Measurements from ENCODE around the gene ELP5.
A peak's percentile ranks its signal among the peaks of the same experiment; 100 is the strongest.

ELP5 gene

GRCh38 chr17:7262192-7262934, 10.3 kb downstream of the ELP5 start, which contains the start of gene CLDN7:
CLDN7 (minus strand) TSS chr17:7262478; CDS start chr17:7262043, 435 bp downstream.
- Histone ChIP-seq H3K27ac (ENCODE audit: low read length) (peak within 1 kb of the TSS; percentile 75), H3K36me3 (ENCODE audit: control insufficient read depth, low read depth, low read length) (peaks cover 13% of the 10 kb centered on the region), H3K9ac (ENCODE audit: low read length) (peak within 1 kb of the TSS; percentile 95), H3K9me3 (ENCODE audit: control insufficient read depth, low read depth, low read length) (no peaks in the 10 kb centered on the region), H3K4me3 (ENCODE audit: low read length) (peak within 1 kb of the TSS; percentile 93), H3K27me3 (ENCODE audit: control insufficient read depth, insufficient read depth, low read length) (peaks cover 38% of the 10 kb centered on the region), H3K4me1 (ENCODE audit: control insufficient read depth, low read depth, low read length) (peaks cover 3% of the 10 kb centered on the region)

GRCh38 chr17:7262935-7263800, 11.2 kb downstream of the ELP5 start:
- Histone ChIP-seq H3K9me3 (ENCODE audit: control insufficient read depth, low read depth, low read length) (no peaks in the 10 kb centered on the region), H3K27ac (ENCODE audit: low read length) (peak overlapping the region; percentile 70), H3K27me3 (ENCODE audit: control insufficient read depth, insufficient read depth, low read length) (peaks cover 38% of the 10 kb centered on the region), H3K4me1 (ENCODE audit: control insufficient read depth, low read depth, low read length) (peaks cover 3% of the 10 kb centered on the region), H3K9ac (ENCODE audit: low read length) (peak overlapping the region; percentile 95), H3K36me3 (ENCODE audit: control insufficient read depth, low read depth, low read length) (peaks cover 13% of the 10 kb centered on the region), H3K4me3 (ENCODE audit: low read length) (peak overlapping the region; percentile 93)

- H3K4me1 ChIP-seq (ENCODE audit: control insufficient read depth, low read depth, low read length), result peaks cover 3% of the 10 kb centered on the region
- peak overlapping the region; percentile 68 for H3K27ac ChIP-seq (ENCODE audit: low read length)
- H3K9me3 ChIP-seq (ENCODE audit: control insufficient read depth, low read depth, low read length), result no peaks in the 10 kb centered on the region
- H3K9ac ChIP-seq (ENCODE audit: low read length), result peak overlapping the region; percentile 40
- peaks cover 38% of the 10 kb centered on the region for H3K27me3 ChIP-seq (ENCODE audit: control insufficient read depth, insufficient read depth, low read length)
- peak overlapping the region; percentile 93 for H3K4me3 ChIP-seq (ENCODE audit: low read length)
- peaks cover 9% of the 10 kb centered on the region for H3K36me3 ChIP-seq (ENCODE audit: control insufficient read depth, low read depth, low read length)
These were observed 11.7 kb downstream of the ELP5 start for GRCh38 chr17:7263801-7264078.

- H3K4me1 ChIP-seq (ENCODE audit: control insufficient read depth, low read depth, low read length), result peaks cover 3% of the 10 kb centered on the region
- no peak overlapping the region for H3K9ac ChIP-seq (ENCODE audit: low read length)
- no peak overlapping the region for H3K27ac ChIP-seq (ENCODE audit: low read length)
- peaks cover 22% of the 10 kb centered on the region for H3K27me3 ChIP-seq (ENCODE audit: control insufficient read depth, insufficient read depth, low read length)
- H3K9me3 ChIP-seq (ENCODE audit: control insufficient read depth, low read depth, low read length), result no peaks in the 10 kb centered on the region
- H3K36me3 ChIP-seq (ENCODE audit: control insufficient read depth, low read depth, low read length), result no peaks in the 10 kb centered on the region
- no peak overlapping the region for H3K4me3 ChIP-seq (ENCODE audit: low read length)
These were observed 14.8 kb downstream of the ELP5 start for GRCh38 chr17:7266784-7267183.

- peaks cover 10% of the 10 kb centered on the region for H3K4me1 ChIP-seq (ENCODE audit: control insufficient read depth, low read depth, low read length)
- no peaks in the 10 kb centered on the region for H3K9me3 ChIP-seq (ENCODE audit: control insufficient read depth, low read depth, low read length)
- H3K27ac ChIP-seq (ENCODE audit: low read length), result no peak overlapping the region
- H3K9ac ChIP-seq (ENCODE audit: low read length), result no peak overlapping the region
- peaks cover 13% of the 10 kb centered on the region for H3K27me3 ChIP-seq (ENCODE audit: control insufficient read depth, insufficient read depth, low read length)
- H3K36me3 ChIP-seq (ENCODE audit: control insufficient read depth, low read depth, low read length), result no peaks in the 10 kb centered on the region
- no peak overlapping the region for H3K4me3 ChIP-seq (ENCODE audit: low read length)
These were observed 27.4 kb downstream of the ELP5 start for GRCh38 chr17:7279448-7279847.

- Histone ChIP-seq H3K27ac (ENCODE audit: low read length) (no peak overlapping the region), H3K4me3 (ENCODE audit: low read length) (peak overlapping the region; percentile 61), H3K4me1 (ENCODE audit: control insufficient read depth, low read depth, low read length) (peaks cover 10% of the 10 kb centered on the region), H3K27me3 (ENCODE audit: control insufficient read depth, insufficient read depth, low read length) (peaks cover 13% of the 10 kb centered on the region), H3K36me3 (ENCODE audit: control insufficient read depth, low read depth, low read length) (peaks cover 3% of the 10 kb centered on the region), H3K9me3 (ENCODE audit: control insufficient read depth, low read depth, low read length) (no peaks in the 10 kb centered on the region), H3K9ac (ENCODE audit: low read length) (peak overlapping the region; percentile 64)
These were observed 28.6 kb downstream of the ELP5 start for GRCh38 chr17:7280519-7281073.

- Histone ChIP-seq H3K4me1 (ENCODE audit: control insufficient read depth, low read depth, low read length) (peaks cover 10% of the 10 kb centered on the region), H3K27ac (ENCODE audit: low read length) (no peak within 1 kb of the TSS), H3K36me3 (ENCODE audit: control insufficient read depth, low read depth, low read length) (peaks cover 3% of the 10 kb centered on the region), H3K27me3 (ENCODE audit: control insufficient read depth, insufficient read depth, low read length) (peaks cover 13% of the 10 kb centered on the region), H3K9ac (ENCODE audit: low read length) (peak within 1 kb of the TSS; percentile 64), H3K4me3 (ENCODE audit: low read length) (peak within 1 kb of the TSS; percentile 61), H3K9me3 (ENCODE audit: control insufficient read depth, low read depth, low read length) (no peaks in the 10 kb centered on the region)
These were observed 29.3 kb downstream of the ELP5 start, which contains the start of gene SLC2A4 for GRCh38 chr17:7281074-7281952. SLC2A4 (plus strand) TSS chr17:7281718; CDS start chr17:7281935, 217 bp downstream.

GRCh38 chr17:7281953-7282751, 30.1 kb downstream of the ELP5 start:
- H3K27ac ChIP-seq (ENCODE audit: low read length), result no peak overlapping the region
- peaks cover 10% of the 10 kb centered on the region for H3K4me1 ChIP-seq (ENCODE audit: control insufficient read depth, low read depth, low read length)
- peaks cover 13% of the 10 kb centered on the region for H3K27me3 ChIP-seq (ENCODE audit: control insufficient read depth, insufficient read depth, low read length)
- no peaks in the 10 kb centered on the region for H3K9me3 ChIP-seq (ENCODE audit: control insufficient read depth, low read depth, low read length)
- peak overlapping the region; percentile 61 for H3K4me3 ChIP-seq (ENCODE audit: low read length)
- H3K9ac ChIP-seq (ENCODE audit: low read length), result peak overlapping the region; percentile 49
- H3K36me3 ChIP-seq (ENCODE audit: control insufficient read depth, low read depth, low read length), result peaks cover 3% of the 10 kb centered on the region

GRCh38 chr17:7282752-7283321, 30.8 kb downstream of the ELP5 start:
- H3K4me1 ChIP-seq (ENCODE audit: control insufficient read depth, low read depth, low read length), result peaks cover 10% of the 10 kb centered on the region
- no peak overlapping the region for H3K9ac ChIP-seq (ENCODE audit: low read length)
- H3K36me3 ChIP-seq (ENCODE audit: control insufficient read depth, low read depth, low read length), result peaks cover 3% of the 10 kb centered on the region
- H3K9me3 ChIP-seq (ENCODE audit: control insufficient read depth, low read depth, low read length), result no peaks in the 10 kb centered on the region
- no peak overlapping the region for H3K27ac ChIP-seq (ENCODE audit: low read length)
- H3K27me3 ChIP-seq (ENCODE audit: control insufficient read depth, insufficient read depth, low read length), result peaks cover 13% of the 10 kb centered on the region
- peak overlapping the region; percentile 61 for H3K4me3 ChIP-seq (ENCODE audit: low read length)

- peaks cover 3% of the 10 kb centered on the region for H3K36me3 ChIP-seq (ENCODE audit: control insufficient read depth, low read depth, low read length)
- peaks cover 13% of the 10 kb centered on the region for H3K27me3 ChIP-seq (ENCODE audit: control insufficient read depth, insufficient read depth, low read length)
- H3K9me3 ChIP-seq (ENCODE audit: control insufficient read depth, low read depth, low read length), result no peaks in the 10 kb centered on the region
- no peak overlapping the region for H3K9ac ChIP-seq (ENCODE audit: low read length)
- H3K4me3 ChIP-seq (ENCODE audit: low read length), result no peak overlapping the region
- H3K4me1 ChIP-seq (ENCODE audit: control insufficient read depth, low read depth, low read length), result peaks cover 10% of the 10 kb centered on the region
- H3K27ac ChIP-seq (ENCODE audit: low read length), result no peak overlapping the region
These were observed 31.6 kb downstream of the ELP5 start for GRCh38 chr17:7283471-7284216.

All from iPS-18a (cell line).